Measurements from ENCODE around the gene CCDC38. TPM values are rescaled to one million over a fixed set of nuclear protein-coding genes. Genes with fewer than 3 reads are reported as not detected.
A peak's percentile ranks its signal among the peaks of the same experiment; 100 is the strongest.

The CCDC38 gene
- total and polyA plus RNA-seq, 4 donors: not detected

DNA sequence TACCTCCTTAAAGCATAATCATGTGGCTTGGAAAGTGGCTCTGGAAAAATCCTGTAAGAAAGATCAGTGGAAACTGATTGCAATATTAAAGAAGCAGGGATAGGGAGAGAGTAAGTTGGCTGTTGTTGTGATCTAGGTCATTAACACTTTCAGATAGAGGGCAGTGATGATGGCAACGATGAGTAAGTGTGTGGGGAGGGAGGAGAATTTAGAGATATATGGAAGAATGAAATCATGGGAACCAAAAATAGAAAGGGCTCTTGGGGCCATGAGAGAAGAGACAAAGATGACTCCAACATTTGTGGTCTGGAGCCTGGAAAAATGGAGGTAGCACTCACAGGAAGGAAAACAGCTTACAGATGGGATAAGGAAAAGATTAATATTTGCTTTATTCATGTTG, 60.3 kb downstream of the CCDC38 start:
- Histone ChIP-seq H3K27ac (ENCODE audit: low read depth in 1 of 2, low read length in 2 of 2) (no peak overlapping the region), H3K36me3 (ENCODE audit: control insufficient read depth in 1 of 2, insufficient read depth in 2 of 2, low read length in 1 of 2) (no peaks in the 10 kb centered on the region), H3K9me3 (ENCODE audit: control insufficient read depth, low read length) (peaks cover 4% of the 10 kb centered on the region), H3K4me1 (ENCODE audit: control insufficient read depth in 1 of 2, insufficient read depth in 2 of 2, low read length in 2 of 2) (no peaks in the 10 kb centered on the region), H3K27me3 (ENCODE audit: control insufficient read depth in 1 of 2, insufficient read depth in 2 of 2, low read length in 1 of 2) (no peaks in the 10 kb centered on the region), H3K4me3 (ENCODE audit: low read length in 2 of 2) (no peak overlapping the region)
- 45 to 52% methylated on average over 1 of the region's 1 CpG for WGBS, 2 donors
- DNase-seq (no peak), ATAC-seq (ENCODE audit: low FRiP score) (no peak)
- intact Hi-C loops (cut with DNase I): no loop called here

DNA sequence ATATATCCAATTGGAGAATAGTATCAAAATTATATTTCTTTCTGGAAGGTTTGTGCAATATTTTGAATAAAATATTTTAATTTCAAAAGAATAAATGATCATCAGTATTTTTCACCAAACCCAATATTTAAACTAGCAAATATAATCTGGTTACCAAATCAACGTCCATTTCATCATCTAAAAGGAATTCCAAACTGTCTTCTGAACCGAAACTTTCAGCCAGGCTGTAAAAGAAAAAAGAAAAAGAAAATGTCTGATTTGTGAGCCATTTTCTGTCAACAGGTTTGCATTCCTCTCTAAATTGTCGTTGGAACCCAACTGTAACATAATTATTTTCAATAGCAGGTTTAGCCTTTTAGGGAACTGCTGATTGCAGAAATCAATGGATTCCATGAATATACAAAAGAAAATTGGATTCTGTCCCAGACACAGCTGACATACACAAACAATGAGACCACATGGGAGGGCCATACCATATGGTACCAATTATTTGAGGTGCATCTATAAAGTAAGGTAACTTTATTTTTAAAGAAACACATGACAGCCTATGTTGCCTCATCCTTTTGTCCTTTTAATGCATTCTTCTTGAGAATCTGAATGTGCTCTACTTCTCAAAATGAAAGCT, 61.0 kb downstream of the CCDC38 start:
- intact Hi-C loops (cut with DNase I): no loop called here
- ATAC-seq (ENCODE audit: low FRiP score): no peak
- 11 to 20% methylated on average over 3 of the region's 3 CpGs for WGBS, 2 donors

DNA sequence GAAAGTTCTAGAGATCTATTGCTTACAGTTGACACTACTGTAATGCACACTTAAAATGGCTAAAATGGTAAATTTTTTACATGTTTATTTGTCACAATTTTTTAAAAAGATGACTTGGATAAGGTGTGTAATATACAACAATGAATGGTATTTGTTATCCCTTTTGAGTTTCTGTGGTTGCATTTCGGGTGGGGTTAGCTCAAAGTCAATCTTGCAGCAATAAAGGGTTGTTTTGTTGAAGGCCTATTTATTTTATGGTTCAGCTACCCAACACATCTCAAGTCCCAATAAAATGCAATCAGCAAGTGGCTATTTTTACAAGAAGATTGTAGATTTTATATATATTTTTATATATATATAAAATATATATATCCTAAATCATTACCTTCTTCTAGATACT, 61.5 kb downstream of the CCDC38 start:
- Histone ChIP-seq H3K4me3 (ENCODE audit: low read length in 2 of 2) (no peak overlapping the region), H3K9me3 (ENCODE audit: control insufficient read depth, low read length) (peaks cover 4% of the 10 kb centered on the region), H3K27me3 (ENCODE audit: control insufficient read depth in 1 of 2, insufficient read depth in 2 of 2, low read length in 1 of 2) (no peaks in the 10 kb centered on the region), H3K4me1 (ENCODE audit: control insufficient read depth in 1 of 2, insufficient read depth in 2 of 2, low read length in 2 of 2) (no peaks in the 10 kb centered on the region), H3K36me3 (ENCODE audit: control insufficient read depth in 1 of 2, insufficient read depth in 2 of 2, low read length in 1 of 2) (no peaks in the 10 kb centered on the region), H3K27ac (ENCODE audit: low read depth in 1 of 2, low read length in 2 of 2) (no peak overlapping the region)
- ATAC-seq (ENCODE audit: low FRiP score) (no peak), DNase-seq (no peak)
- 97 to 98% methylated on average over 1 of the region's 1 CpG for WGBS, 2 donors
- intact Hi-C loops (cut with DNase I): no loop called here

More for the DNA sequence above, 61.0 kb downstream of the CCDC38 start:
- DNase-seq: no peak
- Histone ChIP-seq H3K36me3 (ENCODE audit: control insufficient read depth in 1 of 2, insufficient read depth in 2 of 2, low read length in 1 of 2) (no peaks in the 10 kb centered on the region), H3K9me3 (ENCODE audit: control insufficient read depth, low read length) (peaks cover 4% of the 10 kb centered on the region), H3K4me1 (ENCODE audit: control insufficient read depth in 1 of 2, insufficient read depth in 2 of 2, low read length in 2 of 2) (no peaks in the 10 kb centered on the region), H3K27me3 (ENCODE audit: control insufficient read depth in 1 of 2, insufficient read depth in 2 of 2, low read length in 1 of 2) (no peaks in the 10 kb centered on the region), H3K27ac (ENCODE audit: low read depth in 1 of 2, low read length in 2 of 2) (no peak overlapping the region), H3K4me3 (ENCODE audit: low read length in 2 of 2) (no peak overlapping the region)

DNA sequence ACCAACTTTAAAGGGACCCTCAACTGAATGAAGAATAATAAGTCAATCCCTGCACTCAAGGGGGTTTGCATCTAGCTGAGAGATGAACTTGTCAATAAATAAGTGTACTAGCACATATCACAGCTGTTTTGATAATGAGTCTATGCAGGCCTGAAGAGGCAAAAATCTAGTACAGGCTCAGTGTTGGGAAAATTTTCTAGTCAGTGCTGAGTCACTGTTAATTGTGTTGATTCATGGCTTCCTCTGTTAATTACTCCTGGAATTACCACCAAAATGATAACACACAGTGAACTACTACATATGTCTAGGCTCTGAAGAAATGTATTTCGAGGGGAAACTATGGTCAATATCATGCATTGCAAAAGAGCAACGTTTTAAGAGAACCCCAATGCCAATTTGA, 64.8 kb downstream of the CCDC38 start:
- no peaks in the 10 kb centered on the region for H3K9me3 ChIP-seq (ENCODE audit: control insufficient read depth, low read length)

DNA sequence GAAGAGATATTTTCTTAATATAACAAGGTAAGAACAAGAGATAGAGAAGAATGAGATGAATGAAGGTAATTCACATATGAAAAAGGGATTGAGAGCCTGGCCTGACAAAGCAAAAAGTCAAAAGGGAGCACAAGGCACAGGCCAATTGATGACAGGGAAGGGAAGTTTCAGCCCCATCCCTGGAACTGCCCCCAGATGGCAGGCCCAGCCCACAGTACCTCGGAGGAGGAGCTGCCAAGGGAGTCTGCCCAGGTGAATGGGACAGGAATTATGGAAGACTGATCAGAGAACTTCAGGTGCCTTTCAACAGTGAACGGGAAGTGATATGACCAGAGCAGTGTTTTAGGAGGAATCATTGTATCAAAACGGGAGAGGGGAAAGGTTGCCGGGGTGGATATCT, 68.0 kb downstream of the CCDC38 start:
- H3K4me3 ChIP-seq (ENCODE audit: low read length in 2 of 2): no peak overlapping the region
- peaks cover 0 to 1% of the 10 kb centered on the region in 2 donors for H3K27me3 ChIP-seq (ENCODE audit: control insufficient read depth in 1 of 2, insufficient read depth in 2 of 2, low read length in 1 of 2)
- no peak for DNase-seq
- no peaks in the 10 kb centered on the region for H3K4me1 ChIP-seq (ENCODE audit: control insufficient read depth in 1 of 2, insufficient read depth in 2 of 2, low read length in 2 of 2)
- intact Hi-C loops (cut with DNase I): no loop called here
- no peaks in the 10 kb centered on the region for H3K9me3 ChIP-seq (ENCODE audit: control insufficient read depth, low read length)
- no peaks in the 10 kb centered on the region for H3K36me3 ChIP-seq (ENCODE audit: control insufficient read depth in 1 of 2, insufficient read depth in 2 of 2, low read length in 1 of 2)
- WGBS, 2 donors: 79 to 85% methylated on average over 4 of the region's 4 CpGs
- no peak overlapping the region for H3K27ac ChIP-seq (ENCODE audit: low read depth in 1 of 2, low read length in 2 of 2)
- no peak for ATAC-seq (ENCODE audit: low FRiP score)

More for the DNA sequence above, 64.8 kb downstream of the CCDC38 start:
- Histone ChIP-seq H3K27me3 (ENCODE audit: control insufficient read depth in 1 of 2, insufficient read depth in 2 of 2, low read length in 1 of 2) (no peaks in the 10 kb centered on the region), H3K4me3 (ENCODE audit: low read length in 2 of 2) (no peak overlapping the region), H3K4me1 (ENCODE audit: control insufficient read depth in 1 of 2, insufficient read depth in 2 of 2, low read length in 2 of 2) (no peaks in the 10 kb centered on the region), H3K36me3 (ENCODE audit: control insufficient read depth in 1 of 2, insufficient read depth in 2 of 2, low read length in 1 of 2) (no peaks in the 10 kb centered on the region), H3K27ac (ENCODE audit: low read depth in 1 of 2, low read length in 2 of 2) (no peak overlapping the region)
- 50 to 71% methylated on average over 2 of the region's 2 CpGs for WGBS, 2 donors
- DNase-seq (no peak), ATAC-seq (ENCODE audit: low FRiP score) (no peak)
- intact Hi-C loops (cut with DNase I): no loop called here

DNA sequence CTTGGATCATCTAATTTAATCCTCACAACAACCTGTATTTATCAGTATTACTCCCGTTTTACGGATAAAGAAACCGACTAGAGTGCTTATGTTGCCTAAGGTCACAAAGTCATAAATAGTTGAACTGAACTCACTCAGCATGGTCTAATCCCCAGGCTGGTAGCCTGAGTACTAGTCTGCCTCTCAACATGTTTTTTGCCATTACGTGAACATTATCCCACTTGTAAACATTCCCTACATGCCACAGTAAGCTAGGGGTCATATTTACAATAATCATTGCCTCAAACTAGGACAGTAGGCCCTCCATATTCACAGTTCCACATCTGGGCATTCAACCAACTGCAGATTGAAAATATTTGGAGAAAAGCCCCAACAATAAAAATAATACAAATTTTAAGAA, 71.5 kb downstream of the CCDC38 start:
- intact Hi-C loops (cut with DNase I): no loop called here
- no peaks in the 10 kb centered on the region for H3K4me1 ChIP-seq (ENCODE audit: control insufficient read depth in 1 of 2, insufficient read depth in 2 of 2, low read length in 2 of 2)
- 90 to 93% methylated on average over 4 of the region's 4 CpGs for WGBS, 2 donors
- H3K27ac ChIP-seq (ENCODE audit: low read depth in 1 of 2, low read length in 2 of 2): no peak overlapping the region
- H3K9me3 ChIP-seq (ENCODE audit: control insufficient read depth, low read length): no peaks in the 10 kb centered on the region
- ATAC-seq (ENCODE audit: low FRiP score) (no peak), DNase-seq (no peak)
- peaks cover 0 to 1% of the 10 kb centered on the region in 2 donors for H3K27me3 ChIP-seq (ENCODE audit: control insufficient read depth in 1 of 2, insufficient read depth in 2 of 2, low read length in 1 of 2)
- no peaks in the 10 kb centered on the region for H3K36me3 ChIP-seq (ENCODE audit: control insufficient read depth in 1 of 2, insufficient read depth in 2 of 2, low read length in 1 of 2)
- H3K4me3 ChIP-seq (ENCODE audit: low read length in 2 of 2): no peak overlapping the region

DNA sequence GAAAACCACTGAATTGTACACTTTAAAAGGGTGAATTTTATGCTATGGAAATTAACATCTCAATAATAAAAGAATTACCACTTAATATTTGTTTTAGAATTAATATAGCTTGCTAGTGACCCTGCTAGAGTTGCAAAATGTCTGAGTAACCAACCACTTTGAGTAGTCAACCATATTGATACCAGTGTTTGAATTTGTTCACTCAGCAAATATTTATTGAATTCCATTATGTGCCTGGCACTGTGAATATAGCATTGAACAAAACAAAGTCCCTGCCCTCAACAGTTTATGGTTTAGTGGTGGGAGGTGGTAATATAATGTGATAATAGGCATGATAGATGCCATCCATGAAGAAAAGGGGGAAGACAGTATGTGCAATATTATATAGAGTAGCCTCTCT, 79.1 kb downstream of the CCDC38 start:
- peaks cover 2 to 4% of the 10 kb centered on the region in 2 donors for H3K36me3 ChIP-seq (ENCODE audit: control insufficient read depth in 1 of 2, insufficient read depth in 2 of 2, low read length in 1 of 2)
- ATAC-seq (ENCODE audit: low FRiP score): no peak
- H3K27me3 ChIP-seq (ENCODE audit: control insufficient read depth in 1 of 2, insufficient read depth in 2 of 2, low read length in 1 of 2): no peaks in the 10 kb centered on the region
- intact Hi-C loops (cut with DNase I): no loop called here
- no peaks in the 10 kb centered on the region for H3K9me3 ChIP-seq (ENCODE audit: control insufficient read depth, low read length)
- peaks cover 0 to 6% of the 10 kb centered on the region in 2 donors for H3K4me1 ChIP-seq (ENCODE audit: control insufficient read depth in 1 of 2, insufficient read depth in 2 of 2, low read length in 2 of 2)
- H3K4me3 ChIP-seq (ENCODE audit: low read length in 2 of 2): no peak overlapping the region
- no peak overlapping the region for H3K27ac ChIP-seq (ENCODE audit: low read depth in 1 of 2, low read length in 2 of 2)
- no peak for DNase-seq

DNA sequence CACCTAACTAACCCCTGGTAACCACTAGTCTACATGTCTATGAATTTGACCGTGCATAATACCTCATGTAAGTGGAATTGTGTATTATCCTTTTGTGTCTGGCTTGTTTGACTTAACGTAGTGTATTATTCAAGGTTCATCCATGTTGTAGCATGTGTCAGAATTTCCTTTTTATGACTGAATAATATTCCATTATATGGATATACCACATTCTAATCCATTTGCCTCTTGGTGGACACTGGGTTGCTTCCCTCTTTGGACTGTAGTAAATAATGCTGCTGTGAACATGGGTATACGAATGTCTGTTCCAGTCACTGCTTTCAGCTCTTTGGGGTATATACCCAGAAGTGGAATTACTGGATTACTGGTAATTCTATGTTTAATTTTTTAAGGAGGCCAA, 80.4 kb downstream of the CCDC38 start:
- Histone ChIP-seq H3K4me1 (ENCODE audit: control insufficient read depth in 1 of 2, insufficient read depth in 2 of 2, low read length in 2 of 2) (peaks cover 2 to 6% of the 10 kb centered on the region in 2 donors), H3K36me3 (ENCODE audit: control insufficient read depth in 1 of 2, insufficient read depth in 2 of 2, low read length in 1 of 2) (peaks cover 2 to 4% of the 10 kb centered on the region in 2 donors), H3K4me3 (ENCODE audit: low read length in 2 of 2) (no peak overlapping the region), H3K9me3 (ENCODE audit: control insufficient read depth, low read length) (no peaks in the 10 kb centered on the region), H3K27ac (ENCODE audit: low read depth in 1 of 2, low read length in 2 of 2) (no peak overlapping the region), H3K27me3 (ENCODE audit: control insufficient read depth in 1 of 2, insufficient read depth in 2 of 2, low read length in 1 of 2) (no peaks in the 10 kb centered on the region)
- ATAC-seq (ENCODE audit: low FRiP score): no peak
- WGBS, 2 donors: 97 to 100% methylated on average over 3 of the region's 3 CpGs
- intact Hi-C loops (cut with DNase I): no loop called here
- no peak for DNase-seq

DNA sequence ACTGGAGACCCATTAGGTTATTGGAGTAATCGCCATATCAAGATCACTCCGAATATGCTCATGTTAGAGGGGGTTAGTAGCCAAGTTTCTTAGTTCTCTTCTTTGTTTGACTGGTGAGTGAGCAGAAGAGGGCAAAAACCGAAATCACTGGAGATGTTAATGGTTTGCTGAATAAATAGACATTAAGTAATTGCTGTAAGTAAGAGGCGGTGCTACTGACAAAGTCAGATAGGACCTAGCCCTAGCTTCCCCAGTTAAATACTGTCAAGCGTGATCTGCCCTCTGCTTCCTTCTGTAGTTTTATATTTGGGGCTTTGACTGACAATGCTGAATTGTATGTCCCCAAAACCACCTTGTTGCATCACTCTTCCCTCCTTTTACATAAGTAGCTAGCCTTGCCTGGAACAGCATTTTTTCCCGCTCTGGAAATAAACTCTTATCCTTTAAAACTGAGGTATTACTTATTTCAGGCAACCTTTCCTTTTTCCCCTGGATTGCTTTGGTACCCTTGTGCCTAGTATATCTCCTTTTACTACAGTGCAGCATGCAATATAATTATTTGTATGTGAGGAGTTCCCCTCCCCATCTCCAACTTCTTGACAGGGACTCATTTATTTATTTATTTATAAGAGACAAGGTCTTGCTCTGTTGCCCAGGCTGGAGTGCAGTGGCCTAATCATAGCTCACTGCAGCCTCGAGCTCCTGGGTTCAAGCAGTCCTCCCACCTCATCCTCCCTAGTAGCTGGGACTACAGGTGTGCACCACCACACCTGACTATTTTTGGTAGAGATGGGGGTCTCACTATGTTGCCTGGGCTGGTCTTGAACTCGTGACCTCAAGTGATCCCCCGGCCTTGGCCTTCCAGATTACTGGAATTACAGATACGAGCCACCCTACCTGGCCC, 82.2 kb downstream of the CCDC38 start:
- DNase-seq (no peak), ATAC-seq (ENCODE audit: low FRiP score) (no peak)
- no peaks in the 10 kb centered on the region for H3K27me3 ChIP-seq (ENCODE audit: control insufficient read depth in 1 of 2, insufficient read depth in 2 of 2, low read length in 1 of 2)
- H3K36me3 ChIP-seq (ENCODE audit: control insufficient read depth in 1 of 2, insufficient read depth in 2 of 2, low read length in 1 of 2): peaks cover 2 to 4% of the 10 kb centered on the region in 2 donors
- H3K9me3 ChIP-seq (ENCODE audit: control insufficient read depth, low read length): no peaks in the 10 kb centered on the region
- peak overlapping the region; percentile 6 to 58 for H3K4me3 ChIP-seq (ENCODE audit: low read length in 2 of 2)
- 72% methylated on average over 10 of the region's 10 CpGs for WGBS, 2 donors
- no peak overlapping the region for H3K27ac ChIP-seq (ENCODE audit: low read depth in 1 of 2, low read length in 2 of 2)
- intact Hi-C loops (cut with DNase I): no loop called here
- peaks cover 2 to 6% of the 10 kb centered on the region in 2 donors for H3K4me1 ChIP-seq (ENCODE audit: control insufficient read depth in 1 of 2, insufficient read depth in 2 of 2, low read length in 2 of 2)

Data from aorta (tissue), 5 donors.